Panc1 (cell line): ENCODE measurements around the gene EGR1.

Source experiments
- CTCF ChIP-seq: fragments of 450-650 bp; IDR thresholded peaks from 2 replicates; pipeline ENCODE4 v1.5.1; 2017; ENCODE audit warnings: mild to moderate bottlenecking
- POLR2AphosphoS5 ChIP-seq: IDR thresholded peaks from 2 replicates; pipeline ENCODE4 v1.6.1; 2012; ENCODE audit warnings: mild to moderate bottlenecking, low read depth, low read length, moderate library complexity
- SIN3A ChIP-seq: IDR thresholded peaks from 2 replicates; pipeline ENCODE4 v1.6.1; 2012; ENCODE audit warnings: low read depth, mild to moderate bottlenecking, low read length, moderate library complexity, borderline replicate concordance; ENCODE audit not compliant: insufficient read depth

- TF ChIP-seq CTCF = no peak
- no peak for TF ChIP-seq POLR2AphosphoS5
- TF ChIP-seq SIN3A = no peak
Observed at GRCh38 chr5:138489683-138490061, 24.4 kb downstream of the EGR1 start.
